Heart right ventricle (tissue), 16 donors: ENCODE data around the gene PDF. TPM values are rescaled to one million over a fixed set of nuclear protein-coding genes. Genes with fewer than 3 reads are reported as not detected.

ENCODE experiments used
- ATAC-seq, 8 donors: fragments of 200-7000 bp; cut with Tn5 transposase; one replicate each; pipeline ENCODE4 v1.9.1; 2020; ENCODE audit warnings: mild to moderate bottlenecking in 8 of 8, moderate library complexity in 8 of 8, moderate number of reproducible peaks in 1 of 8
- DNase-seq, 2 donors: peaks; one replicate each; pipeline ENCODE4 v3.0.0-alpha.2; 2020
- H3K27ac ChIP-seq, 10 donors: fragments of 200-600 bp; sonication (generic) in 2 of 10; one replicate each; pipeline versions ENCODE4 v1.5.0 to v1.8.0; 2020 to 2022; ENCODE audit warnings: mild to moderate bottlenecking in 3 of 10
- H3K27me3 ChIP-seq, 7 donors: fragments of 200-600 bp; one replicate each; pipeline ENCODE4 v1.8.0; 2021 to 2022; ENCODE audit warnings: mild to moderate bottlenecking in 2 of 7
- H3K36me3 ChIP-seq, 9 donors: fragments of 200-600 bp; sonication (generic) in 1 of 9; one replicate each; pipeline versions ENCODE4 v1.5.0 to v1.8.0; 2020 to 2022; ENCODE audit warnings: mild to moderate bottlenecking in 2 of 9
- H3K4me1 ChIP-seq, 9 donors: fragments of 200-600 bp; sonication (generic) in 1 of 9; one replicate each; pipeline versions ENCODE4 v1.5.0 to v1.8.0; 2020 to 2022; ENCODE audit warnings: mild to moderate bottlenecking in 4 of 9
- H3K4me3 ChIP-seq, 10 donors: fragments of 200-600 bp; sonication (generic) in 2 of 10; one replicate each; pipeline versions ENCODE4 v1.5.0 to v1.8.0; 2020 to 2022; ENCODE audit warnings: mild to moderate bottlenecking in 7 of 10, moderate library complexity in 2 of 10
- H3K9me3 ChIP-seq, 11 donors: fragments of 200-600 bp in 10 of 11; sonication (generic) in 2 of 11; one replicate each; pipeline versions ENCODE4 v1.5.0 to v1.8.0; 2013 to 2022; ENCODE audit warnings: mild to moderate bottlenecking in 2 of 11, control low read depth in 1 of 11, moderate library complexity in 1 of 11
- WGBS, 2 donors: extraction: QIAGEN DNeasy Blood & Tissue Kit; methylation state at CpG; one replicate each; pipeline ENCODE4 v1.1.7; 2013; ENCODE audit warnings: inconsistent platforms in 1 of 2; 5-methylcytosine and 5-hydroxymethylcytosine counted together
- intact Hi-C, 10 donors: fragments of 100-400 bp; cut with DNase I; formaldehyde crosslinking; loops; one replicate each; pipeline versions ENCODE4 v1.11.1 to v1.14.2; 2022
- polyA plus RNA-seq, 2 donors: library from polyadenylated mRNA; stranded (reverse); fragments of 200-250 nt; gene quantifications; one replicate each; pipeline ENCODE4 v1.2.3, GENCODE V29; 2013
- total RNA-seq, 10 donors: library from RNA; stranded (reverse); fragmentation: NEBNext Ultra II Directional in 3 of 10; extraction: Animal tissue kit (Norgen Biotek cat#: 25700) in 3 of 10; gene quantifications; one replicate each; pipeline versions ENCODE4 v1.2.1 to v1.2.4, GENCODE V29; 2021 to 2023
- TF ChIP-seq, protein P1 (sequence below), 9 donors: fragments of 200-600 bp; sonication (generic) in 2 of 9; IDR thresholded peaks; one replicate each; pipeline versions ENCODE4 v1.5.0 to v1.8.0; 2021 to 2022; ENCODE audit warnings: antibody characterized with exemption in 9 of 9, mild to moderate bottlenecking in 5 of 9, moderate library complexity in 1 of 9
- donor health status: Arrhythmogenic right ventricular cardiomyopathy.
- donor health status: ischemic (EF 13 %, LVEDD 7.1; RV severe dilation, severe dysfunction).
- donor health status: healthy with polysubstance abuse.
- donor health status: DM: no; HTN: yes; CAD: no.
- donor health status: DM: no; HTN: no; CAD: no.
- donor health status: ischemic (EF 25% LVEDD 6.9; RV normal size, moderate dysfunction).
- donor health status: ischemic (EF 25% LVEDD 5.7; RV mildly dilated, moderate dysfunction).
- donor health status: healthy.
- donor health status: DM: yes; HTN: yes; CAD: no.
- donor health status: Ischemic cardiomyopathy.
- donor health status: ischemic (EF 35%, LVEDD 5.7; RV mildly dilated, moderate dysfunction).
- donor health status: nonischemic (EF 11% LVEDD 7.7; RV severe dilation, severe dysfunction).
- donor health status: DM: yes; HTN: yes; CAD: no.
- donor health status: PGD.
- donor health status: ischemic (EF 29% LVEDD 5.4; RV normal size, mild dysfunction).
- donor health status: nonischemic (EF 23%, LVEDD 6.1; RV moderate dilation, normal function).

PDF gene
- total and polyA plus RNA-seq, 12 donors, result 2.0 to 10.7 (median 5.4) TPM

DNA sequence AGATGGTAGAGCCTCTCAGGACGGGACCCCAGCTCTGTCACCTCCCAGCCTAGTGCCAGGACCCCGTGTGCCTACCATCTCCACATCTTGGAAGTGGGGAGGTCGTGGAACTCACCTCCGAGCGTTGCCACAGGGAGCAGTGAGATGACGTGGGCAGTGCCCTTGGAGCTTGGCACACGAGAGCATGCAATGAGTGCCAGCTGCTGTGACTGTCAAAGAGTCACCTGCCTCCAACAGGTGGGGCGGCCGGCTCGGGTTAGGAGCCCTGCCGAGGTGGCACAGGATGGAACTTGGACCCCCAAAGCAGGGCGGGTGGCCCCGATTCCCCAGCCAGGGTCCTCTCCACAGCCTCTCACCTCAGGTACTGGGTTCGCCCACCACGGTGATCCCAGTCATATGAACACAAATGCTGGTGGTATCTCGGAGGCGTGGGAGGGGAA lies 13.8 kb downstream of the PDF start:
- intact Hi-C loops, result no loop called here
- 91 to 94% methylated on average over 17 of the region's 17 CpGs for WGBS, 2 donors
- ATAC-seq (no peak), DNase-seq (no peak)
- peaks cover 5 to 37% (median 19%) of the 10 kb centered on the region in 9 donors for H3K4me1 ChIP-seq
- no peak overlapping the region for H3K4me3 ChIP-seq
- no peaks in the 10 kb centered on the region for H3K27me3 ChIP-seq
- H3K9me3 ChIP-seq, result no peaks in the 10 kb centered on the region
- TF ChIP-seq, protein P1, sequence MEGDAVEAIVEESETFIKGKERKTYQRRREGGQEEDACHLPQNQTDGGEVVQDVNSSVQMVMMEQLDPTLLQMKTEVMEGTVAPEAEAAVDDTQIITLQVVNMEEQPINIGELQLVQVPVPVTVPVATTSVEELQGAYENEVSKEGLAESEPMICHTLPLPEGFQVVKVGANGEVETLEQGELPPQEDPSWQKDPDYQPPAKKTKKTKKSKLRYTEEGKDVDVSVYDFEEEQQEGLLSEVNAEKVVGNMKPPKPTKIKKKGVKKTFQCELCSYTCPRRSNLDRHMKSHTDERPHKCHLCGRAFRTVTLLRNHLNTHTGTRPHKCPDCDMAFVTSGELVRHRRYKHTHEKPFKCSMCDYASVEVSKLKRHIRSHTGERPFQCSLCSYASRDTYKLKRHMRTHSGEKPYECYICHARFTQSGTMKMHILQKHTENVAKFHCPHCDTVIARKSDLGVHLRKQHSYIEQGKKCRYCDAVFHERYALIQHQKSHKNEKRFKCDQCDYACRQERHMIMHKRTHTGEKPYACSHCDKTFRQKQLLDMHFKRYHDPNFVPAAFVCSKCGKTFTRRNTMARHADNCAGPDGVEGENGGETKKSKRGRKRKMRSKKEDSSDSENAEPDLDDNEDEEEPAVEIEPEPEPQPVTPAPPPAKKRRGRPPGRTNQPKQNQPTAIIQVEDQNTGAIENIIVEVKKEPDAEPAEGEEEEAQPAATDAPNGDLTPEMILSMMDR (IDR thresholded peaks at IDR 0.05), result no peak
- H3K27ac ChIP-seq, result no peak overlapping the region
- H3K36me3 ChIP-seq, result peaks cover 9 to 87% (median 51%) of the 10 kb centered on the region in 9 donors

- Histone ChIP-seq H3K27ac (no peak overlapping the region), H3K4me1 (peaks cover 5 to 38% (median 21%) of the 10 kb centered on the region in 9 donors), H3K36me3 (peaks cover 4 to 77% (median 42%) of the 10 kb centered on the region in 9 donors), H3K4me3 (no peak overlapping the region), H3K27me3 (no peaks in the 10 kb centered on the region), H3K9me3 (no peaks in the 10 kb centered on the region)
- TF ChIP-seq, protein P1 (IDR thresholded peaks at IDR 0.05), result no peak
- DNase-seq (no peak), ATAC-seq (no peak)
- 82 to 85% methylated on average over 30 of the region's 30 CpGs for whole genome bisulfite sequencing, 2 donors
- intact Hi-C loops, result no loop called here
These were observed 14.7 kb downstream of the PDF start for GRCh38 chr16:69315486-69316311.

DNA sequence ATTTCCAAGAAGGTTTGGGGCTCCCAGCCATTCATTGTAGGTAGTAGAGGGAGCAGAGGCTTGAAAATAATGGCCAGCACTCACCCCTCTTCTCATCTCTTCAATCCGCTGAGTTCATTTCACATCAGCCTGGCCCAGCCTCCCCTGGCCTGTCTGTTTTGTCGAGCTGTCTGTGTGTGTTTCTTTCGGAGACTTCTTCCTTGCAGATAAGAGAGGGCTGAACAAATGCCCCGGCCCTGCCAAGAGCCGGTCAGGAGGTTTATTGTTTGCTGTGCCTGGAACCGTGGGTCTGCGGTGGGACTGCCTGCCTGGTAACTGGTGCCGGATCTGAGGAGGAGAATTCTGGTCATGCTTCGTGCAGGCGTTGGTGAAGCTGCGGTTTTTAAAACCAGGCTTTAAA lies 15.9 kb downstream of the PDF start:
- ATAC-seq, result no peak
- TF ChIP-seq, protein P1 (IDR thresholded peaks at IDR 0.05), result no peak
- intact Hi-C loops, result no loop called here
- Histone ChIP-seq H3K36me3 (peaks cover 0 to 66% (median 30%) of the 10 kb centered on the region in 9 donors), H3K4me1 (peaks cover 5 to 44% (median 25%) of the 10 kb centered on the region in 9 donors), H3K9me3 (no peaks in the 10 kb centered on the region), H3K27ac (no peak overlapping the region), H3K27me3 (no peaks in the 10 kb centered on the region), H3K4me3 (no peak overlapping the region)
- 71% methylated on average over 11 of the region's 11 CpGs for WGBS, 2 donors
- no peak for DNase-seq

GRCh38 chr16:69313469-69313868 lies 16.9 kb downstream of the PDF start:
- TF ChIP-seq, protein P1 (IDR thresholded peaks at IDR 0.05), result no peak
- H3K27ac ChIP-seq, result no peak overlapping the region
- ATAC-seq (no peak), DNase-seq (no peak)
- H3K27me3 ChIP-seq, result no peaks in the 10 kb centered on the region
- no peaks in the 10 kb centered on the region for H3K9me3 ChIP-seq
- no peak overlapping the region for H3K4me3 ChIP-seq
- intact Hi-C loops, result no loop called here
- H3K36me3 ChIP-seq, result peaks cover 0 to 55% (median 19%) of the 10 kb centered on the region in 9 donors
- WGBS, 2 donors, result 92 to 93% methylated on average over 5 of the region's 5 CpGs
- peaks cover 5 to 44% (median 25%) of the 10 kb centered on the region in 9 donors for H3K4me1 ChIP-seq
